ENCODE data around the gene ZNF575.

- TF ChIP-seq CTCF (IDR thresholded peaks at IDR 0.05; ENCODE audit: poor library complexity), result no peak
- TF ChIP-seq EZH2phosphoT487 (IDR thresholded peaks at IDR 0.05; ENCODE audit: low read depth, severe bottlenecking, unreplicated experiment), result no peak
Observed at GRCh38 chr19:43572171-43572588, 39.2 kb downstream of the ZNF575 start.
